Activated CD4-positive, CD25-positive, alpha-beta regulatory T cell treated with anti-CD3 and anti-CD28 coated beads, Interleukin-2, amount 50 U/mL, for 72 hours (primary cell): Measurements from ENCODE around the gene C2orf78.

Experiments
- DNase-seq: peaks from one replicate; pipeline ENCODE4 v3.0.0; 2021

C2orf78 gene

DNA sequence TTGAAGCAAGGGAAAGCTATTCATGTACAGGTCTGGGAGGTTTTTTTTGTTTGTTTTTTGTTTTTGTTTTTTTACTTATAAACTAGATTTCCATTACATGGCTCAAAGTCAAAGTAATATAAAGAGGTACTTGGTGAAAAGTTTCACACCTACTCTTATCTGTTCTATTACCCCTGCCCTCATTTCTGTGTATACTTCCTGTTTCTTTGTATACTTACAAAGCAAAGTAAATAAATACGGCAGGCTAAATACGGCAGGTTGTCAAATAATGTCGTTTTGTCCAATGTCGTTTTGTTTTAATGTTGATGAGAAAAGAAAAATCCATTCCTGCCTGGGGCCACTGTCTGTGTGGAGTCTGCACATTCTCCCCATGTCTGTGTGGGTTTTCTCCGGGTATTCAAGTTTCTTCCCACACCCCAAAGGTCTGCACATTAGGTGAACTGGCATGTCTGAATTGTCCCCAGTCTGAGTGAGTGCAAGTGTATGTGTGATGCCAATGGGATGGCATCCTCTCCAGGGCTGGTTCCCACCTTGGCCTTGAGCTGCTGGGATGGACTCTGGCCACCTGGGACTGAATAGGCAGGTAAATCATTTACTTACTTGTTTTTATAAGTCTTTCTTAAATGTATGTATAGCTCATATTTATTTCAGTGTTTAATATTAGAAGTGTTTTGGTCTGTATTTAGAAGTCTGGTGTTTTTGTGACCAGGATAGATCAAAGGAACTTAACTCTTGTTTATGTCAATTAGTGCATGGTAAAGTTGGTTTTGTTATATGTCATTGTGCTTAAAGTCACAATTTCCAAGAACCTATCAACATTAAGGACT is 58.1 kb downstream of the C2orf78 start:
- no peak for DNase-seq

DNA sequence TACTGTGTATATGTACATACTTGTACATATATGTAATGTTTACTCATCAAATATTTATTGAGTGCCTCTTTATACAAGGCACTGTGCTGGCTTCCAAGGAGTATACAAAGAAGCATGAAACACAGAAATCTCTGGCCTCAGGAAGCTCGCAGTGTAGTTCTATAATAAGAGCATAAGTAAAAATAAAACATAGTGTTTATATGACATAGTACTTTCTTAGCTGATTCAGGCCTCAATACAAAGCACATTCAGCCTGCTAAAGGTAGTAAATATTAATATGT is 58.7 kb downstream of the C2orf78 start:
- no peak for DNase-seq

DNA sequence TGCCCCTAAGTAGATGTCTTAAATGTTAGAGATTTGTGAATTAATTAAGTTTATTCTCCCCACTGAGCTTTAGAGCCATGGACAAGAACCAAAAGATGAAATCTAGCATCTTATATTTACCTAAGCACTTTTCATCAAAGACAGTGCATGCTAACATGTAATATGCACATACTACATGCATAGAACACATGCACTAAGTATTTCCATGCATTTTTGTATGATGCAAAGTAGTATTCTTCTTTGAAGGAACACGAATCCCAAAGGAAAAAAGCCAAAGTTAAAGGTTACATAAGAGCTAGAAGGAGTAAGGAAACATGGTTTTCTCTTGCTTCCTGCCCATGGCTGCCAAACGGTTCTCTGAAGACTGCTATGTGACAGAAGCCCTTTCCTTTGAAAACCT is 60.1 kb downstream of the C2orf78 start:
- no peak for DNase-seq

DNA sequence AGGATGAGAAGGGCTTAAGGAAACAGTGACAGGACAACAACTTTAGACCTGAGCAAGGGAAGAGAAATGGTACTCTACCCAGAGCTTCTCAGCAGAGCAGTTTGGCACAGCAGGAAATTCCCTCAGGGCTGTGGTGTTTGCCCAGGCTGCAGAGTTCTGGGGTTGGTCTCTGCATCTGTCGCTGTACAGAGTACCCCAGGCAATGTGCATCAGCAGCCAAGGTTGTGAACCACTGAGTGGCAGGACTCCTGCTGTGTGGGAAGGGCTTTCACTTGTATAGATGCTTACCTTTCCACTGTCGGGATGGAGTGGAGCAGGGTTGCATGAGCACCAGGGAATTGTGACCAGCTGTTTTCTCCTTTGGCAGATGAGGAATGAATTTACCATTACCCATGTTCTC is 66.0 kb downstream of the C2orf78 start:
- no peak for DNase-seq

DNA sequence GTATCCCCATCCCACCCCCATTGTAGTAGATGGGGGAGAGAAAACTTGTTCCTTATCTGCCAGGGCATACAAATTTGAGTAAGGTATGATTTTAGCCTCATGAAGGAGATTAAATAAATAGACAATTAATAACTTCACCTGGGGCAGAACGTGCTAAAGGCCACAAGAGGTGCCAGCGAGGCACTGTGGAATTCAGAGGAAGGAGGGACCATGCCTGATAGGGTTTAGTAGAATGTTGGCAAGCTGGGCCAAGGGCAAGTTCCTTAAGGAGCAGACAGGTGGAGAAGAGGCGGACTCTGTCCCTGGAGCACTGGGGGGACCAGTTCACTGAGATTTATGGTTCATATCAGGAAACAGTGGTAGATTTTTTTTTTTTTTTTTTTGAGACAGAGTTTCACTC is 67.3 kb downstream of the C2orf78 start:
- no peak for DNase-seq

DNA sequence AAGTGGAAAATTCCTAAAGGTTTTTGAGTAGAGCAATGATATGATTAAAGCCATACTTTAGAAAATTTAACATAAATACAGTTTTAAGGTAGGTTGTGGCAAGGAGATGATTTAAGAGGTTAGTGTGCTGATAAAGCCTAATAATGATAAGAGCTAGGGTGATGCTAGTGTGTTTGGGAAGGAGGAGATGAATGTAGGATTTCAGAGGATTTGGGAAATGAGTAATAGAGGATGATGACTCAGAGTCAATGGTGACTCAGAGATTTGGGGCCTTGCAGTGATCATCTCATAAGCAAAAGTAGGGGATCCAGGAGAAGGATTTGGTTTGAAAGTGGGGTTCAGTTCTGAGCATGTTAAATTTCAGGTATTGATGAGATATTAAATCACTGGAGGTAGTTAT is 68.0 kb downstream of the C2orf78 start:
- DNase-seq = no peak

DNA sequence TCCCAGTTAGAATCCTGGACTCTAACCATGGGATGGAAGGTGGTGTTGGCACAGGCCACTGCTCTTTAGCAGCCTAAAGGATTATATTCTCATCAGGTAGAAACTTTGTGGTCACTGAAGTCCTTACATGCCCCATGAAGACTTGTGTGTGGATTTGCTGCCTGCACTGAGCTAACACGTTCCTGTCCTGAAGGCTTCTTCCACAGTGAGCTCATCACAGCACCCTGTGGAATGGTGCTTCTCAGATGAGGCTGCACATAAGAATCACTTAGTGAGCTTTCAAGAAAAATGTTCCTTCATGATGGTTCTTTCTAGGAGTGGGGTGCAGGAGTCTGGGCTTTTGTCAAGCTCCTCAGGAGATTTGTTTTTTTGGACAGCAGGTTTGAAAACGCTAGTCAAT is 71.5 kb downstream of the C2orf78 start:
- no peak for DNase-seq

DNA sequence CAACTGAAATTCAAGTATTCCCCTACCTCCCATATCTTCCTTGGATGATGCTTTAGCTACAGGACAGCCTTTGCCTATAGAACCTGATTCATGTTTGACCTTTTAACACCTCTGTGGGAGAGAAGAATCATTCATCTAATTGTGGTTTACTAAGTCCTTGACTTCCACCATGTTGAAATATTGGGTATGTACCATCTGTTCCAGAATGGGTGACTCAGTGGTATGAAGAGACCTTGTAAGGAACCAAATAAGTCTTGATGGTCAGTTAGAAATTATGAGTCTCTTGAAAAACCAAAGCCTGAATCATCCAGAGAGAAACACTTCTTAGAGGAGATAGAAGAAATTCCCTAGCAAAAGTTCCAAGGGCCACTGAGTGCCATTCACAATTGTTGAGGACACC is 72.2 kb downstream of the C2orf78 start:
- DNase-seq = no peak

DNA sequence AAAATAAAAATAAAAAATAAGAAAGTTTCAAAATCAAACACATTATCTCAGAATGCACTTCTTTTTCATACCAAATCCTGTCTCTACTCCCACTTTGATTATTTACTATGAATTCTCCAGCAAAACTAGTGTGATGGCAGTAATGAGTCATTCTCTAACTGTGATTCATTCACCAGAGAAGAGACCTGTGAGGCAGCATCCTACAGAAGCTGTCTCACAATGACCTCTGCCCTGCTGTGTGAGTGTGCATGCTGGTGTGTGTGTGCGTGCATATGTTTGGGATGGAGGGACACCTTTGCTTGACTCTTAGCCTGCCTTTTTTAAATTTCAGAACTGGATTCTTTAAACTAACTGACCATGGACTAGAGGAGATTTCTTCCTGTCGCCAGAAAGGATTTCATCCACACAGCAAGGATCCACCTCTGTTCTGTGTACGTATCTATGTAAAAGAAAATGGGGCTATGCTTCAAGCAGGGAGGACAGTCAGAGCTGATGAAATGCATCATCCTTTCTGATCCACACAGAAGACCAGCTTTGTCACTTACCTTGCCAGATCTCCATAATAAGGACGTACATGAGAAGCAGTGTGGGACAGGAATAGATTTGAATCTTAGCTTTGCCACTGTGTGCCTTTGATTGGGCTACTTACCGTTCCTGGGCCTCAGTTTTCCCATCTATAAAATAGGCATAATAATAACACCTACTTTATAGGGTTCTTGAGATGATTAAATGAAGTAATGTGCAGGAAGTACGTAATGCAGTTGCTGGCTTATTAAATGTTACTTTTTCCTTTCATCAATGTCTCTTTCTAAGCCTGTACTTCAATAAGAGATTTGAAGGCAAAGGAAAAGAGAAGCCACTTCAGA is 76.0 kb downstream of the C2orf78 start:
- no peak for DNase-seq

DNA sequence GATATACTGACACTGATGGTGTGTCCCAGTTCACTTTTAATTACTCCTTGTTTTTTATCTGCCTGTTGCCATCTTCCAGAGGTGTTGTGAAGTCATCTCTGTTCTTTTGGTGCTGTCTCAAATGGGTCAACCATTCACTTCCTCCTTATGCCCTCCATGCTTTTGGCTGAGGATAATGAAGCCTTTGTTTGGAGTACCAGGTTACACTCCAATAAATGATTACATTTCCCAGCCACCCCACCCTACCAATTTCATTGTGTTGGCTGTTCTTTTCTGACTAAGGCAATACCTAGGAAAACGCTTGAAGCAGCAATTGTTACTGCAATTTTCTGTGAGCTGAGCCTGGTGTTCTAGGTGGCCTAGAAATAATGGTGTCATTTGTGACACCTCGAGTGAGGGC is 79.0 kb downstream of the C2orf78 start:
- DNase-seq = no peak
